Astrocyte of the spinal cord (primary cell): ENCODE results near the gene MBD5.

Source experiments
- DNase-seq: peaks from one replicate; pipeline ENCODE4 v3.0.0; 2011; ENCODE audit warnings: low read depth, low spot score
- H3K4me3 ChIP-seq: 2 replicates; pipeline ENCODE4 v1.5.1; 2011; ENCODE audit warnings: low read depth, mild to moderate bottlenecking, low read length, moderate library complexity
- in situ Hi-C: cut with HindIII; loops from 2 replicates; pipeline ENCODE4 v1.10.0; 2017; ENCODE audit warnings: low sequenced_read_pairs
- TF ChIP-seq, protein P1 (sequence below): IDR thresholded peaks from 2 replicates; pipeline ENCODE4 v1.5.1; 2012; ENCODE audit warnings: low read depth, mild to moderate bottlenecking, low read length, inconsistent platforms

Gene MBD5

DNA sequence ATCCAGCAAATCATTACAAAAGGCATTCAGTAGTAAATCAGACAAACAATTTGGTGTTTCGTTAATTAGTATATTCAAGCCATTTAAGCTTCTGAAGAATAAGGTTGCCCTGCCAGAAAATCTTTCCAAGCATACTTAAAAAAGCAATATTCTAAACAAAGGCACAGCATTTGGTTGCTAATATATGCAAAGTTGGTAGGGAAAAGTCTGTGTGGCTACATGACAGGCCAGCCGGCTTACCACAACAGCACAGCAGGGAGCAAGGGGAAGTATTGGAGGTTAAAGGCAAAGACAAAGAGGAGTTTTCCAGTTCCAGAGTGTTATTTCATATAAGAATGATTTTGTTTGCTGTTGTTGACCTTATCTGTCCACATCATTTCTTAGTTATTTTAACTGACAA is 282.3 kb downstream of the MBD5 start:
- no peak overlapping the region for H3K4me3 ChIP-seq
- TF ChIP-seq, protein P1, sequence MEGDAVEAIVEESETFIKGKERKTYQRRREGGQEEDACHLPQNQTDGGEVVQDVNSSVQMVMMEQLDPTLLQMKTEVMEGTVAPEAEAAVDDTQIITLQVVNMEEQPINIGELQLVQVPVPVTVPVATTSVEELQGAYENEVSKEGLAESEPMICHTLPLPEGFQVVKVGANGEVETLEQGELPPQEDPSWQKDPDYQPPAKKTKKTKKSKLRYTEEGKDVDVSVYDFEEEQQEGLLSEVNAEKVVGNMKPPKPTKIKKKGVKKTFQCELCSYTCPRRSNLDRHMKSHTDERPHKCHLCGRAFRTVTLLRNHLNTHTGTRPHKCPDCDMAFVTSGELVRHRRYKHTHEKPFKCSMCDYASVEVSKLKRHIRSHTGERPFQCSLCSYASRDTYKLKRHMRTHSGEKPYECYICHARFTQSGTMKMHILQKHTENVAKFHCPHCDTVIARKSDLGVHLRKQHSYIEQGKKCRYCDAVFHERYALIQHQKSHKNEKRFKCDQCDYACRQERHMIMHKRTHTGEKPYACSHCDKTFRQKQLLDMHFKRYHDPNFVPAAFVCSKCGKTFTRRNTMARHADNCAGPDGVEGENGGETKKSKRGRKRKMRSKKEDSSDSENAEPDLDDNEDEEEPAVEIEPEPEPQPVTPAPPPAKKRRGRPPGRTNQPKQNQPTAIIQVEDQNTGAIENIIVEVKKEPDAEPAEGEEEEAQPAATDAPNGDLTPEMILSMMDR: no peak
- peak; percentile 50 for DNase-seq
- in situ Hi-C loops: no loop called here

DNA sequence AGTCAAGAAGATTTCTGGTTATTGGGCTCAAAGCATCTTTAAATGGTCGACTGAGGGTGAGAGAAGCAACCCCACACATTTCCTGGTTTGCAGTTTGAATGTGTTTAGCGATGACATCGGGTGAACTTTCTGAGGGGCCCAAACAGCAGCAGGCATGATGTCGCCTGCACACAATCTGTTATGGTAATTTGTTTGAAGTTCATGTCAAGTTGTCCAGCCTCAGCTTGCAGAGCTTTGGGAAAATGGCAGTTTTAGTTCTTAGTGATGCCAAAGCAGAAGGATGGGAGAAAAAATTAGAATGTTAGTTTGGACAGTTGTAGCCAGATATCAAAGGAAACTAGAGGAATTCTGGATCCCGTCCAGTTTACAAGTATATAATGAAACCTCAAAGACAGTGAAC is 284.6 kb downstream of the MBD5 start:
- DNase-seq: no peak
- in situ Hi-C loops: no loop called here
- TF ChIP-seq, protein P1: no peak
- no peak overlapping the region for H3K4me3 ChIP-seq

DNA sequence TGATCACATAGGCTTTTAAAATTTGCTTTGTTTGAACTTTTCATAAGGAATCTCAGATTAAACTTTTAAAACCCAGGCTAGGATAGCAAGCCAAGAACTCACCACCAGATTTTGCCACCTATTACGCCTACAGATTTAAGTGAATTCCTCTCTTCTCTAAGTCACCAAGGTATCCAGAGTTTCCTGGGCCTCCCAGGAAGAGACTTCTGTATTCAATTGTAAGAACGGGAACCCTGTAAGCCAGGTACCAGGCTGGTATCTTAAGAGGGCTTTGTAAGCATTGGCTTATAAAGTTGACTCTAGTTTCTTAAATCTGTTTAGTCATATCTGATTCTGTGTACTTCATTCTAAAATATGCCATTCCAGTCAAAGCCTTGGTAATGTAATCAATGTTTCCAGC is 285.1 kb downstream of the MBD5 start:
- H3K4me3 ChIP-seq: no peak overlapping the region
- no peak for DNase-seq
- TF ChIP-seq, protein P1: no peak
- in situ Hi-C loops: no loop called here

DNA sequence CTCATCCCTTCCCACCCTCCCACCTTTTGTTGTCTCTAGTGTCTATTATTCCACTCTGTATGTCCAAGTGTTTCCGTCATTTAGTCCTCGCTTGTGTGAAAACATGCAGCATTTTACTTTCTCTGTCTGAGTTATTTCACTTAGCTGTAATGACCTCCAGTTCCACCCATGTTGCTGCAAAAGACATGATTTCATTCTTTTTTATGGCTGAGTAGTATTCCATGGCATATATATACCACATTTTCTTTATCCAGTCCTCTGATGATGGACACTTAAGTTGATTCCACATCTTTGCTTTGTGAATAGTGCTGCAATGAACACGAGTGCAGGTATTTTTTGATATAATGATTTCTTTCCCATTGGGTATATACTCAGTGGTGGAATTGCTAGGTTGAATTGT is 296.7 kb downstream of the MBD5 start:
- TF ChIP-seq, protein P1: no peak
- no peak overlapping the region for H3K4me3 ChIP-seq
- in situ Hi-C loops: no loop called here
- DNase-seq: no peak

DNA sequence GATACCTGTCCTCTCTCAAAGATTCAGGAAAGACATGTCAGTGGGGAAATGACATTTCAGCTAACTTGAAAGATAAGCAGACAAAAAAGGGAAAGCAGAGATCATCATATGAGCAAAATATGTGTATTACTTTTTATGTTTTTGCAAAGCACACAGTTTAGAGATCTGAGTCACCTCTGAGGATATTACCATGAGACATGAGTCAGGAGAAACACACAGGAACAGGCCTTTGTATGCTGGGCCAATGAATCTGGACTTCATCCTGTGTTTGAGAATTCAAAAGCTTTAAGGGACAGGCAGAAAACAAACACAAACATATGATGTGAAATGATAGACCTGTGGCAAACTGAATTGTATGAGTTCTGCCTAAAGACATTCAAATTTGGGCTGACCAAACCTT is 317.6 kb downstream of the MBD5 start:
- in situ Hi-C loops: no loop called here
- TF ChIP-seq, protein P1: no peak
- H3K4me3 ChIP-seq: no peak overlapping the region
- DNase-seq: peak; percentile 68

DNA sequence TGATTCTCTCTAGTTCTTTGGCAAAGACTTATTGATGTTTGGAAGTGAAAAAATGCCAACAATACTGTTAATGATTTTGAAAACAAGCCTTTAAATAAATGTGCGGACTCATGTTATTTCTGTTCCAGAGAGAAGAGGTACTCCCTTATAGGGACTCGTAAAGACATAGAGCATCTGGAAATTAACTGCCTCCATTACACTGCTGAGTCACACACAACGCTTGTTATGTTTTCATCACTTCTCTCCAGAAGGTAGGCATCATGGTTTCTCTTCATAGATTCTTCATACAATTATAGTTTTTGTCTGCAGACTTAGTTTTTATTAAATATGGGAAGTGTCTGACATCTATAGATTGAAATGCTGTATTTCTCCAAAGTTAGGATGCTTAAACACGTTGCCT is 321.2 kb downstream of the MBD5 start:
- in situ Hi-C loops: no loop called here
- no peak overlapping the region for H3K4me3 ChIP-seq
- TF ChIP-seq, protein P1: no peak
- DNase-seq: no peak

DNA sequence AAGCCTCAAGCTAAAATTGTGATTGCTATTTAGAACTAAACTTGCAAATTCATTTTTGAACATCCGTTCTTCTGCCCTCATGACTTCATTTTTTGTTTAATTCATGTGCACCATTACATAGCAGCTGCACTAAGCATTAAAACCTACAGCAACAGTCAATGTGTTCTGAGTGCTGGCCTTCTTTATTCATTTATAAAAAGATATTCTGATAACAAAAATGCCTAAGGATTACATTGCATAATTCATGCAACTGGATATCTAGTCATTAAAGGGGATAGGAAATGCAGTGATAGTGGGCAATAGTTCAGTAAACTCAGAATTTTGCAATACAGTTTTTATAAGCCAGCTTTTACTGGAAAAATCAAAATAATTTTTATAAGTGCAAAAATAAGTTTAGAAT is 329.3 kb downstream of the MBD5 start:
- no peak overlapping the region for H3K4me3 ChIP-seq

More for the DNA sequence above, 329.3 kb downstream of the MBD5 start:
- in situ Hi-C loops: no loop called here
- no peak for DNase-seq
- TF ChIP-seq, protein P1: no peak
